Hematopoietic multipotent progenitor cell (in vitro differentiated cells): ENCODE data around the gene PDZD2. TPM values are rescaled to one million over a fixed set of nuclear protein-coding genes. Genes with fewer than 3 reads are reported as not detected.
A peak's percentile ranks its signal among the peaks of the same experiment; 100 is the strongest.
"Not testable (repeated sequence)": the region's sequence is repeated elsewhere in the genome, so short reads cannot be mapped to it uniquely, and the experiment has no call there.

Experiments used
- DNase-seq, 3 donors: peaks; one replicate each; pipeline ENCODE4 v3.0.0-alpha.2; 2011 to 2015; ENCODE audit warnings: low read depth in 2 of 3, low spot score in 2 of 3
- total RNA-seq: library from RNA; depleted of rRNA; stranded (reverse); fragments of >200 nt; gene quantifications from one replicate; pipeline ENCODE4 v1.2.3, GENCODE V29; 2012

Gene PDZD2
- total RNA-seq, 1 donor = 13.5 TPM

DNA sequence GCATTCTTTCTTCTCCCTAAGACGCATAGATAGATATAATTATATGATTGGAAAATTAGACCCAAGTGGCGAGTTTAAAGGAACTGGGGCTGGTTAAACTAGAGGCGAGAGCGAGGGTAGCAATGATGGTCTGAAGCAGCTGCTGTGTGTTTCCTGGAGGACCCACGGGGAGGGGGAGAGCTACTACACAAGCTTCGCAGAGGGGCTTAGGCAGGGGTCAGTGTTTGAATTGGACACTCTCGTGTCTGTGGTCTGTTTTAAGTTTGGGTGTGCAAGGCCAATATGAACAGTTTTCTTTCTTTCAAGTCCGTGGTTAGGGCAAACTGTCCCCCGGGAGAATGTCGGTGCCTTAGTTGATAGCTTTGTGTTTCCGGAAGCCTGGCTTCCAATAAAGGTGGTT, 43.1 kb downstream of the PDZD2 start:
- DNase-seq = no peak

GRCh38 chr5:31682851-31683250, 43.9 kb downstream of the PDZD2 start:
- DNase-seq = no peak

DNA sequence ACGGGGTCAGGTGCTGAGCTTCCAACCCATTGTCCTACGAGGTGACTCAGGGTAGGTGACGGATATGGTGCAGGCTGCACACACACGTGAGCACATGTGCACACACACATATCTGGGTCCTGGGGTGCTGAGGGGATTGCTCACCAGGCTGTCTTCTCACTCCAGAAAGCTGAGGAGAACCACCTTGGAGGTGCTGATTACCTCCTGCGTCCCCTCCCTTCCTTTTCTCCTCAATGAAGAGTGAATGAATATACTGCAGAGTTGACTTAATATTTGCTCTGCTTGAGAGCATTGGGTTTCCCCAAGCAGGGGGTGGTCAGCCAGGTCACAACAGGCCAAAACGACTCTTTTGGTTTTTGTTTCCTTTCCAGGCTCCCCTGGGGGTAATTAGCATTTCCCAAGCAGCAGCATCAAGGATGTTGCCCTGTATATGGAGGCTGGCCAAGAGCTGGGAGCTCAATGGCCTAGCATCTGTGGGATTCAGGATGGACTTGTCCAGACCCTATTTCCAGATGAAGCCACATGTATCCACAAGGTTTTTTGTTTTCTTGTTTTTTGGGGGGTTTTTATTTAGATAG, 49.7 kb downstream of the PDZD2 start:
- no peak for DNase-seq

GRCh38 chr5:31691408-31691807, 52.5 kb downstream of the PDZD2 start:
- not testable (repeated sequence) for DNase-seq

DNA sequence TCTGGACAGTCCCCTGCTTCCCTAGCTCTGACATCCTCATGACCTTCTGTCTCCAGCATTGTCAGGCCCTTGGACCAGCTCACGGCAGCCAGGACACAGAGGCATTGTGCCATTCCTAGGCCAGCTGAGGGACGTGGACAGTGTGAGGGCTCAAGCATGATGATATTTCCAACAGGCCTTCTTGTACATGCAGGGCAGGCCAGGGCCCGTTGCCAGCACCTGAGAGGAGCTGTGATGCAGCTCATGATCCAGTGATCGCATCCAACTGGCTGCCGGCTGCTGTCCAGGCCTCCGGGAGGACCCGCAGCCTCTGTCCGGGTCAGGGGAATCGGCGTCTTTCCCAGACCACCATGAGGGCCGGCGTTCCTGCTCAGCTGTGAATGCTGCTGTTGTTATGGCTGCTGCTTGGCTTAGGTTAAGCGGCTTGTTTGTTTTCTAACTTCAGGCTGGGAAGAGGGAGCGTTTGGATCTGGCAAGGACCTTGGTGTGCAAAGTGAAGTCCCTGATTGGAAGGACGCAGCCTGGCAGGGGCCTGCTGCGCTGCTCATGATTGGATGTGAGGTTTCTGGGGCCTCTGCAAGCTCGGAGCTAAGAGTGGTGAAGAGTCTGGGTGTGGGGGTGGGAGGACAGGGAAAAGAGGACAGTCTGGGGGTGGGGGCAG, 53.8 kb downstream of the PDZD2 start:
- DNase-seq = no peak

DNA sequence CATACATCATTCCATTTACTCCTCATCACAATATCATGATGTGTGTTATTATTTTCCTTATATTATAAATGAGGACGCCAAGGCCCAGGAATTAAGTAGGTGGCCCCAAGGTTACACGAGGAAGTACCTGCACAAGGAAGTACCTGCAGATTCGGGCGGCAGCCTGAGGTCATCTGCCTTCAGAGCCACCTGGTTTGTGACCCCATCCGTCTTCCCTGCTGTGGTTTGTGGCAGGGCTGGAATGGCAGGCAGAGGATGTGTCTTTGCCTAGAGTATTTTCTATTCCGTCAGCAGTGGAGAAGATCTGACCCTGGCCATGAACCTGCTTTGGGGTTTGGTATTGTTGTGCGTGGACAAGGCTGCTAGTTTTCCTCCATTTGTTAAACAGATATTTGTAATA, 59.7 kb downstream of the PDZD2 start:
- no peak for DNase-seq

- DNase-seq = peak in 2 of 3 donors; percentile 16 to 64
Measured at GRCh38 chr5:31701642-31702299, 62.8 kb downstream of the PDZD2 start.

DNA sequence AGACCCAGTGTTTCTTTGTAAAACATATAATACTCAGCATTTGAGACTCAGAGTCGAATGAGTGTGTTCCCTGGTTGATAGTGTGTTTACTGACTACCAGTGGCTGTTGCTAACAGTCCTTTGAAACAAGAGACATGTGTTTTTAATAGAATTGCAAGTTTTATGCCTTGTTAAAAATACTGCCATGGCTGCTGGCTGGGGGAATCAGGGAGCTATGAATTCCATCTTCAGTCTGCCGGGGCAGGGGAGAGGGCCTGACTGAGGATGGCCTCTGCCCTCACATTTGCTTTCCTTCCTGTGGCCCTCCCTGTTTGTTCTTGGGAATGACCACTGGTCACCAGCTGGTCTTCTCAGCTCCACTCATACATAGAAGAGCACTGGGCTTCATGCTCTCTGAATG, 63.8 kb downstream of the PDZD2 start:
- DNase-seq = no peak

GRCh38 chr5:31703757-31704156, 64.8 kb downstream of the PDZD2 start:
- no peak for DNase-seq

DNA sequence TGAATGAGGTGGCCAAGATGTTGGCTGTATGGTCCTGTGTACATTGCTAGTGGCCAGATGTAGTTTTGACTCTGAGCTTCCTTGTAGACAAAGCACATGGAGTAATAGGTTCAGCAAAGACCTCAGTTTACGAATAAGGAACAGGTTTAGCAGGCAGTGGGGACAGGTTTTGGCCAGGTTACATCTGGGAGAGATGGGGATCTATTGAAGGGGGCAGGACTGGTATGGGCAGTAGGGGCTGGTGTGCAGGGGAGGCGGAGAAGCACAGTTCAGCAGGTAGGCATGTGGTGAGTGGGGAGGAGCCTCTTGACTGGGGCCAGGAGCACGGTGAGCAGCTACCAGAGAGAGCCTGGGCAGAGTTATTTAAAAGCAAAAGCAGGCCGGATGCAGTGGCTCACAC, 67.3 kb downstream of the PDZD2 start:
- no peak for DNase-seq

- peak in 2 of 3 donors; percentile 14 to 38 for DNase-seq
Measured at GRCh38 chr5:31707329-31707728, 68.4 kb downstream of the PDZD2 start.

DNA sequence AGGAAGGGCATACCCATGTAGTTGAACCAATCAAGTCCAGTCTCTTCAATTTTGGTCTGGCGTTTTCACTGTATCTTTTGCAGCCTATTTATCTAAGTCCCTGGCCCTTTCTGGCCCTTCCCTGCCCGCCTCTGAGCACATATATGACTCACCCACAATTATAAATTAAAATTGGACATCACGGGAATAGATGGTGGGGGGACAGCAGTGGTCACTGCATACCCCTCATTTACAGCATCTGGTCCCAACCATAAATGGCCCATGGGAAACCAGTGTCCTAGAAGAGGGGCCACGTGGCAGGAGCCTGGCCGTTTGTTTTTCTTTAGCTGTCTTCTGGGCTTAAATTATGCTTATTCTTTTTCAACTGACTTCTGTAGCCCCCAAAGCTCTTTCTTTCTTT, 69.2 kb downstream of the PDZD2 start:
- no peak for DNase-seq

GRCh38 chr5:31711363-31711762, 72.4 kb downstream of the PDZD2 start:
- no peak for DNase-seq

GRCh38 chr5:31711935-31712592, 73.1 kb downstream of the PDZD2 start:
- DNase-seq = no peak

GRCh38 chr5:31717561-31717960, 78.6 kb downstream of the PDZD2 start:
- no peak for DNase-seq

GRCh38 chr5:31720004-31720403, 81.1 kb downstream of the PDZD2 start:
- peak in 1 of 3 donors; percentile 32 for DNase-seq

- no peak for DNase-seq
Measured at GRCh38 chr5:31720811-31721345, 81.9 kb downstream of the PDZD2 start.

DNA sequence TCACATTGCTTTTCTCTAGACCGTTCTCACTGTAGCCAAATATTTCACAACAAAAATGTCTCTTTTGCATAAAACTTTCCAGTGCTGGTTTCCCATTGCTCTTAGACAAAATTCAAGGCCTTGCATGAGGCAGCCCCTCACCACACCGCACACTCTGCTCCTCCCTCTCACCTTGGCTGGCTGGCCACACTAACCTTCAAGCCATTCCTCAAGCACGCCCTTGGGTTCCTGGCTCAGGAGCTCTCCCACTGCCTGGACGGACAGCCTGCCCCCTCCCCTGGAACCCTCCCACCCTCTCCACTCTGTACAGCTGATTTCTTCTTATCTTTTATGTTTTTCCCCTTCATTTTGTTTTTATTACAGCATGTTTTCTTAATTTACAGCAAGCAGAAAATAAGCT, 83.2 kb downstream of the PDZD2 start:
- no peak for DNase-seq

DNA sequence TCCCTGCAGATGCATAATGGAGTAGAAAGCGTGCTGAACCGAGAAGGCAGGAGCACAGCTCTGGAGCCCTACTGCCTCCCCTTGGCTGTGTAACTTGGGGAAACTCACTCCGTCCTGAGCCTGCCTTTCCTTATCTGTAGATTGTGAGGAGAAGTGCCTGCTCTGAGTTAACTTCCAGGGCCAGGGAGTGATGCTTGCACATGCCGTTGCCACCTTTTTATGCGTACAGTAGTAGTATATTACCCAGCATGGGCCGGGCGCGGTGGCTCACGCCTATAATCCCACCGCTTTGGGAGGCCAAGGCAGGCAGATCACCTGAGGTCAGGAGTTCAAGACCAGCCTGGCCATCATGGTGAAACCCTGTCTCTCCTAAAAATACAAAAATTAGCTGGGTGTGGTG, 87.1 kb downstream of the PDZD2 start:
- DNase-seq = no peak

DNA sequence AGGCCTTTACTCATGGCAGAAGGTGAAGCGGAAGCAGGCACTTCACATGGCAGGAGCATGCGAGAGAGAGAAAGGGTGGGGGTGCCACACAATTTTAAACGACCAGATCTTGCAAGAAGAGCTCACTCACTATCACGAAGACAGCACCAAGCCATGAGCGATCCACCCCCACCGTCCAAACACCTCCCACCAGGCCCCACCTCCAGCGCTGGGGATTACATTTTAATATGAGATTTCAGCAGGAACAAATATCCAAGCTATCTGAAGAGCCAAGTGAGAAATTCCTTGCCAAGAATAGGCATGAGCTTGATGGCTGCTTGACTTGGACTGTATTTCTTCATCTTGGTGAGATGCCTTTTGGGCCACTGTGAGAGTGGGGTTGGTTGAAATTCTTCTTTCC, 88.0 kb downstream of the PDZD2 start:
- DNase-seq = no peak

DNA sequence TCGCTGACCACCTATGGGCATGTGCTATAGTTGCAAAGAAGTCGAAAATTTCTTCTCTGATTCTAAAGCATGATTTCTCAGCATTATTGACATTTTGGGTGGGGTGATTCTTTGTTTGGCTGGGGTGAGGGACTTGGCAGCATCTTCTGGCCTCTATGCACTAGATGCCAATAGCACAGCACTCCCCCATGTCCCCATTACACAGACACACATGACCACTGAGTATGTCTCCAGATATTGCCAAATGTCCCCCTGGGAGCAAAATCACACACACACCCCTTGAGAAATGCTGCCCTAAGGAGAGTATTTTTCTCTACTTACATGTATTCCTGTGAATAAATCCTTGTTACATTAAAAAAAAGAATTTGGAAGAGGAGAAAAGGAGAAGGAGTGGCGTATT, 89.1 kb downstream of the PDZD2 start:
- DNase-seq = no peak
